GM19239 (cell line): ENCODE data around the gene PCED1A.
"Not testable (repeated sequence)": the region's sequence is repeated elsewhere in the genome, so short reads cannot be mapped to it uniquely, and the experiment has no call there.

Experiments
- DNase-seq: peaks from one replicate; pipeline ENCODE4 v3.0.0; 2011; ENCODE audit warnings: low spot score; ENCODE audit not compliant: insufficient read length
- FAIRE-seq: peaks from 2 replicates; lab custom pipeline; 2011; peaks lifted over from hg19 to GRCh38; lab: Jason Lieb, UNC

PCED1A gene

GRCh38 chr20:2834401-2835110 is 5.9 kb downstream of the PCED1A start:
- no peak for FAIRE-seq

GRCh38 chr20:2833761-2834160 is 6.7 kb downstream of the PCED1A start:
- DNase-seq (no peak), FAIRE-seq (no peak)

More at GRCh38 chr20:2834401-2835110, 5.9 kb downstream of the PCED1A start:
- DNase-seq: no peak

GRCh38 chr20:2831206-2831605 is 9.2 kb downstream of the PCED1A start:
- DNase-seq, FAIRE-seq: not testable (repeated sequence)

- DNase-seq: no peak
- no peak for FAIRE-seq
These were observed 11.1 kb downstream of the PCED1A start for GRCh38 chr20:2829376-2829775.

GRCh38 chr20:2826655-2827054 is 13.8 kb downstream of the PCED1A start:
- FAIRE-seq: peak; percentile 65

GRCh38 chr20:2825761-2826160 is 14.7 kb downstream of the PCED1A start:
- DNase-seq: no peak
- FAIRE-seq: peak; percentile 40

More at GRCh38 chr20:2826655-2827054, 13.8 kb downstream of the PCED1A start:
- no peak for DNase-seq

GRCh38 chr20:2822073-2822472 is 18.4 kb downstream of the PCED1A start:
- FAIRE-seq (peak; percentile 31), DNase-seq (no peak)

GRCh38 chr20:2820896-2821869 is 19.3 kb downstream of the PCED1A start:
- FAIRE-seq: no peak
- DNase-seq: no peak

- no peak for FAIRE-seq
- DNase-seq: no peak
These were observed 20.2 kb downstream of the PCED1A start for GRCh38 chr20:2820084-2820895.

- FAIRE-seq (no peak), DNase-seq (no peak)
These were observed 22.4 kb downstream of the PCED1A start for GRCh38 chr20:2817891-2818595.

GRCh38 chr20:2817341-2817726 is 23.1 kb downstream of the PCED1A start:
- FAIRE-seq (no peak), DNase-seq (no peak)

- DNase-seq (no peak), FAIRE-seq (no peak)
These were observed 23.7 kb downstream of the PCED1A start for GRCh38 chr20:2816583-2817340.

- FAIRE-seq (no peak), DNase-seq (no peak)
These were observed 24.3 kb downstream of the PCED1A start, which contains the start of gene TMEM239 for GRCh38 chr20:2816030-2816582. Gene TMEM239, plus strand, starts transcription at chr20:2816364. Its CDS starts 191 bp downstream, at chr20:2816555.

- no peak for DNase-seq
These were observed 25.1 kb downstream of the PCED1A start for GRCh38 chr20:2815242-2815900.

GRCh38 chr20:2814587-2815051 is 25.8 kb downstream of the PCED1A start, which contains the start of gene C20orf141:
Gene C20orf141, plus strand, starts transcription at chr20:2814987. Its CDS starts 198 bp downstream, at chr20:2815185.
- no peak for FAIRE-seq
- DNase-seq: no peak

More at GRCh38 chr20:2815242-2815900, 25.1 kb downstream of the PCED1A start:
- no peak for FAIRE-seq

GRCh38 chr20:2814076-2814475 is 26.4 kb downstream of the PCED1A start:
- no peak for DNase-seq
- FAIRE-seq: no peak

- DNase-seq: no peak
- no peak for FAIRE-seq
These were observed 28.3 kb downstream of the PCED1A start for GRCh38 chr20:2812189-2812588.

GRCh38 chr20:2809690-2810089 is 30.8 kb downstream of the PCED1A start:
- no peak for DNase-seq
- FAIRE-seq: no peak
